Spinal cord (tissue), 10 donors: ENCODE measurements around the gene VAPA. TPM values are rescaled to one million over a fixed set of nuclear protein-coding genes. Genes with fewer than 3 reads are reported as not detected.

Source experiments
- DNase-seq, 6 donors: peaks; one replicate each; pipeline versions ENCODE4 v3.0.0 to v3.0.0-alpha.2; 2013 to 2015; ENCODE audit warnings: low spot score in 6 of 6, low read depth in 4 of 6
- H3K27ac ChIP-seq: one replicate; pipeline ENCODE4 v1.5.1; 2013; ENCODE audit warnings: low read depth, low read length, control low read depth
- H3K27me3 ChIP-seq: one replicate; pipeline ENCODE4 v1.6.1; 2013; ENCODE audit warnings: low read length; ENCODE audit not compliant: control insufficient read depth, insufficient read depth
- H3K36me3 ChIP-seq: one replicate; pipeline ENCODE4 v1.6.1; 2013; ENCODE audit warnings: low read length; ENCODE audit not compliant: control insufficient read depth, insufficient read depth
- H3K4me1 ChIP-seq: one replicate; pipeline ENCODE4 v1.6.1; 2013; ENCODE audit warnings: low read length; ENCODE audit not compliant: control insufficient read depth, insufficient read depth
- H3K4me3 ChIP-seq: one replicate; pipeline ENCODE4 v1.5.1; 2013; ENCODE audit warnings: low read depth, low read length, control low read depth
- H3K9me3 ChIP-seq: one replicate; pipeline ENCODE4 v1.6.1; 2013; ENCODE audit warnings: low read length; ENCODE audit not compliant: control insufficient read depth, insufficient read depth
- WGBS: methylation state at CpG from one replicate; pipeline ENCODE4 v1.1.5; 2013; ENCODE audit warnings: missing lambda C conversion rate; ENCODE audit not compliant: insufficient coverage; 5-methylcytosine and 5-hydroxymethylcytosine counted together
- polyA plus RNA-seq, 2 donors: library from polyadenylated mRNA; unstranded; fragments of 120-200 nt; gene quantifications; one replicate each; pipeline ENCODE4 v1.2.1, GENCODE V29; 2013; ENCODE audit not compliant: insufficient read length in 2 of 2
- total RNA-seq, 2 donors: library from RNA; depleted of rRNA in 1 of 2; stranded (reverse); fragments of 120-200 nt in 1 of 2; fragments of >200 nt in 1 of 2; gene quantifications; one replicate each; pipeline versions ENCODE4 v1.2.3 to v1.2.4, GENCODE V29; 2013 to 2014
- donor health status: healthy.

Gene VAPA
- total and polyA plus RNA-seq, 4 donors: 259 to 313 (median 270) TPM

- DNase-seq: no peak
- no peaks in the 10 kb centered on the region for H3K9me3 ChIP-seq
- no peaks in the 10 kb centered on the region for H3K27me3 ChIP-seq
- no peak overlapping the region for H3K27ac ChIP-seq
- 77% methylated on average over 1 of the region's 2 CpGs for WGBS
- peaks cover 13% of the 10 kb centered on the region for H3K4me1 ChIP-seq
- H3K36me3 ChIP-seq: no peaks in the 10 kb centered on the region
- H3K4me3 ChIP-seq: no peak overlapping the region
Observed at GRCh38 chr18:9918016-9918680, 4.3 kb downstream of the VAPA start.

- H3K4me3 ChIP-seq: no peak overlapping the region
- no peaks in the 10 kb centered on the region for H3K36me3 ChIP-seq
- no peak overlapping the region for H3K27ac ChIP-seq
- H3K9me3 ChIP-seq: no peaks in the 10 kb centered on the region
- H3K4me1 ChIP-seq: peaks cover 13% of the 10 kb centered on the region
- 78% methylated on average over 7 of the region's 8 CpGs for WGBS
- DNase-seq: no peak
- no peaks in the 10 kb centered on the region for H3K27me3 ChIP-seq
Observed at GRCh38 chr18:9919564-9920232, 5.9 kb downstream of the VAPA start.

DNA sequence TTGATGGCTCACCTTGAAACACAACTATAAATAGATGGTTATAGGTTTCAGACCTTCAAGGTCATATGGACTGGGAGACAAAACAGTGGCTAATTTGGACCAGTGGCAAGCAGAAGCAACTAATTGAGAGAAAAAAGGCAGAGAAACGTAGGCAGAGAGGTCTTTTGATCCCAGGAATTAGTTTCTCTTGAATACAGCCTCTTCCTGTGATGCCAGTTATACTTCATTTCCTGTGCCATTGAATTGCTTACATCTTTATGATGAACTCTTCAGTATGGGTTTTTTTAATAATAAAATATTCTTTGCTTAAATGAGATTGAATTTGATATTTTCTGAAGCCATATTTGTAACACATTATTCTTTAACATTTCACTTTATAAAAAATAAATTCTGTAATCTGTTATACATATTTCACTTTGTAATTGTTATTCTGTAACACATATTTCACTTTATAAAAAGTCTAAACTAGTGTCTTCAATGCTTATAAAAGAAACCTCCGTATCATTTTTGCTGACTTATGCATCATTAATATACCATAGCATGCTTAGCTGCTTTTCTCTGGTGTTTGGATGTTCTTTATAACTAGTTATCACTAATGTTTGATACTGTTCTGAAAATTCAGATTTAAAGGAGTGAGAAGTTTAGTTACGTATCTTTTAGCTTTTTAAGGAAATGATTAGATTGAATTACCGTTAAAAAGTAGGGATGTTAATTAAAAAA, 8.9 kb downstream of the VAPA start:
- Histone ChIP-seq H3K4me3 (no peak overlapping the region), H3K9me3 (no peaks in the 10 kb centered on the region), H3K27me3 (no peaks in the 10 kb centered on the region), H3K4me1 (peaks cover 8% of the 10 kb centered on the region), H3K27ac (no peak overlapping the region), H3K36me3 (no peaks in the 10 kb centered on the region)
- 43% methylated on average over 1 of the region's 4 CpGs for WGBS
- no peak for DNase-seq

- no peak for DNase-seq
- WGBS: no CpG with 5 or more reads among the region's 4 CpGs
- Histone ChIP-seq H3K9me3 (no peaks in the 10 kb centered on the region), H3K27me3 (no peaks in the 10 kb centered on the region), H3K4me3 (no peak overlapping the region), H3K27ac (no peak overlapping the region), H3K36me3 (no peaks in the 10 kb centered on the region), H3K4me1 (peaks cover 3% of the 10 kb centered on the region)
Observed at GRCh38 chr18:9924371-9924943, 10.6 kb downstream of the VAPA start.

DNA sequence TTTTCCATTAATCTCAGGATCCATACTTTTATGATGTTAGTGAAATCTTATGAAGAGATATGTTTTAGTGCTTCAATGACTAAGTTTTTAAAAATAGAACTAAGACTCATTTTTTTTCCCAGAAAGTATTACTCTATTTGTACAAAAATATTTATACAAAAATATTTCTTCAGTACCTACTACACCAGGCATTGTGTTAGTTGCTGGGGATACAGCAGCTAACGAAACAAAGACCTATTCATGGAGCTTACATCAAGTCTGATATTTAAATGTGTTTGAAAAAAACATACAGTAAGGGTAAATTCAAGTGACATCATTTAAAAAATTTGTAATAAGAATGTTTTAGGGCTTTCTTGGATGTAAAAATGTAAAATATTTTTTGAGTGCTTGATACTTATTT, 11.6 kb downstream of the VAPA start:
- Histone ChIP-seq H3K4me3 (no peak overlapping the region), H3K9me3 (no peaks in the 10 kb centered on the region), H3K36me3 (no peaks in the 10 kb centered on the region), H3K27ac (no peak overlapping the region), H3K4me1 (peaks cover under 1% of the 10 kb centered on the region), H3K27me3 (no peaks in the 10 kb centered on the region)
- no CpG with 5 or more reads among the region's 1 CpG for WGBS
- peak in 1 of 6 donors; percentile 8 for DNase-seq

- Histone ChIP-seq H3K9me3 (no peaks in the 10 kb centered on the region), H3K27ac (no peak overlapping the region), H3K27me3 (no peaks in the 10 kb centered on the region), H3K4me3 (no peak overlapping the region), H3K36me3 (no peaks in the 10 kb centered on the region), H3K4me1 (no peaks in the 10 kb centered on the region)
- DNase-seq: no peak
- WGBS: no CpG with 5 or more reads among the region's 4 CpGs
Observed at GRCh38 chr18:9925795-9926194, 12.0 kb downstream of the VAPA start.

DNA sequence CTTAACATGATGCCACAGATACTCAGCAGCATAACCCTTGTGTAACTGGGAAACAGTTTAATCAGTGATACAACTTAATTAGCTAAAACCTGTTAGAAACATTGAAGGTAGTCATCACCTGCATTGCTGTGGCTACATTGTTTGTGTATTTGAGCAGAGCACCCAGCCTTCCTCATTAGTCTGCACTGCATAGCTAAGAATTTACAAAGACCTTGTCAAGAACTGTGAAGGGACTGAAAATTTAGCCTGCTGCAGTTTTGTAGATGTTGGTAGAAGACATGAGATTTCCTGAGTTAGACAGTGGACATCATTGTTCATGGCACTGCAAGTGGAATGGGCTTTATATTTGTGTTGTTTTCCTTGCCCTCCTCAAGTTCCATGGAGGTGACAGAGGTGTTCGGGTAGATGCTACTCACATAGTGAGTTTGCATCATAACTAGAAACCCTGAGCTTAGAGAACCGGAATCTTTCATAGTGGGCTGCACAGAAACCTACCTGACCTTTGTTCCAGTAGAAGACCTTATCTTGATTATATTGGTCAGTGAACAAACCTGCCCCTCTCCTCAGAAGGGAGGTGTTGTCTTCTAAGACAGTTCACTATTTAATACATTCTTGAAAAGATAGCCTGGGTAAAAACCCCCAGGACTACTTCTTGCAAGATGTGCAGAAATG, 12.5 kb downstream of the VAPA start:
- 100% methylated on average over 1 of the region's 2 CpGs for WGBS
- Histone ChIP-seq H3K9me3 (no peaks in the 10 kb centered on the region), H3K4me1 (no peaks in the 10 kb centered on the region), H3K4me3 (no peak overlapping the region), H3K36me3 (no peaks in the 10 kb centered on the region), H3K27ac (no peak overlapping the region), H3K27me3 (no peaks in the 10 kb centered on the region)
- DNase-seq: no peak

- no CpG with 5 or more reads among the region's 1 CpG for WGBS
- Histone ChIP-seq H3K36me3 (no peaks in the 10 kb centered on the region), H3K4me3 (no peak overlapping the region), H3K27me3 (no peaks in the 10 kb centered on the region), H3K9me3 (no peaks in the 10 kb centered on the region), H3K4me1 (no peaks in the 10 kb centered on the region), H3K27ac (no peak overlapping the region)
- no peak for DNase-seq
Observed at GRCh38 chr18:9926977-9927376, 13.2 kb downstream of the VAPA start.

DNA sequence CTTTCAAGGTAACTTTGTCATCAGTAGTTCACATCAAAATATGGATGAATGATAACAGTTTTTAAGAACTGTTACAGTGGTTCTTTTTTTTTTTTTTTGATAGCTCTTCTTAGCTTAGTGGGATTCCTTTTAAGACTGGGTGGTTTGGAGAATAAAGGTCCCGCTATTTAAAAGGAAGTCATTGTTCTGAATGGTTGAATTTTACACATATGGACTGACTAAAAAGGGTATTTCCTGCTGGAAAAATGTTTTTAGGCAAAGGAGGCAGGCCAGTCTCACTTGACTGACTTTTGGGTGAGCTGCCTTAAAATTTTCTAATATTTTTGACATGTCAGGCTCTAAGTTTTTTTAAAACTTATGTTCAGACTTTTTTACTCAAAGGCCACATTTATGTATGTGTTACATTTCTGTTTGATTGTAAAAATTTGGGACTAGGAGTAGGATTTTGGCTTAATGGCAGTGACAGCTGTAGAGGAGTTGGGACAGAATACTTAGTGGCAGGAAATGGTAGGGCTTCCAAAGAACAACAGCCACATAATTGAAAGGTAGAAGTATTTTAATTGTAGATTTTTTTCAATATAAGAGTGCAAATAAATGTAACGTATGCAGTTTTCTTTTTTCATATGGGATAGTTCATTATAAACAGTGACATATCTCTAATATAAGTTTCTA, 13.7 kb downstream of the VAPA start:
- no CpG with 5 or more reads among the region's 2 CpGs for WGBS

More for the DNA sequence above, 13.7 kb downstream of the VAPA start:
- no peaks in the 10 kb centered on the region for H3K27me3 ChIP-seq
- no peaks in the 10 kb centered on the region for H3K36me3 ChIP-seq
- DNase-seq: no peak
- no peak overlapping the region for H3K4me3 ChIP-seq
- no peaks in the 10 kb centered on the region for H3K4me1 ChIP-seq
- H3K9me3 ChIP-seq: no peaks in the 10 kb centered on the region
- H3K27ac ChIP-seq: no peak overlapping the region
